Activated CD4-positive, CD25-positive, alpha-beta regulatory T cell treated with anti-CD3 and anti-CD28 coated beads, Interleukin-2, amount 50 U/mL, for 16 hours (primary cell): Measurements from ENCODE around the gene DTL.
A peak's percentile ranks its signal among the peaks of the same experiment; 100 is the strongest.
"Not testable (repeated sequence)": the region's sequence is repeated elsewhere in the genome, so short reads cannot be mapped to it uniquely, and the experiment has no call there.

Experiments used
- DNase-seq: peaks from one replicate; pipeline ENCODE4 v3.0.0-alpha.2; 2020; ENCODE audit warnings: low read depth, low spot score

DTL gene, protein sequence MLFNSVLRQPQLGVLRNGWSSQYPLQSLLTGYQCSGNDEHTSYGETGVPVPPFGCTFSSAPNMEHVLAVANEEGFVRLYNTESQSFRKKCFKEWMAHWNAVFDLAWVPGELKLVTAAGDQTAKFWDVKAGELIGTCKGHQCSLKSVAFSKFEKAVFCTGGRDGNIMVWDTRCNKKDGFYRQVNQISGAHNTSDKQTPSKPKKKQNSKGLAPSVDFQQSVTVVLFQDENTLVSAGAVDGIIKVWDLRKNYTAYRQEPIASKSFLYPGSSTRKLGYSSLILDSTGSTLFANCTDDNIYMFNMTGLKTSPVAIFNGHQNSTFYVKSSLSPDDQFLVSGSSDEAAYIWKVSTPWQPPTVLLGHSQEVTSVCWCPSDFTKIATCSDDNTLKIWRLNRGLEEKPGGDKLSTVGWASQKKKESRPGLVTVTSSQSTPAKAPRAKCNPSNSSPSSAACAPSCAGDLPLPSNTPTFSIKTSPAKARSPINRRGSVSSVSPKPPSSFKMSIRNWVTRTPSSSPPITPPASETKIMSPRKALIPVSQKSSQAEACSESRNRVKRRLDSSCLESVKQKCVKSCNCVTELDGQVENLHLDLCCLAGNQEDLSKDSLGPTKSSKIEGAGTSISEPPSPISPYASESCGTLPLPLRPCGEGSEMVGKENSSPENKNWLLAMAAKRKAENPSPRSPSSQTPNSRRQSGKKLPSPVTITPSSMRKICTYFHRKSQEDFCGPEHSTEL

DNA sequence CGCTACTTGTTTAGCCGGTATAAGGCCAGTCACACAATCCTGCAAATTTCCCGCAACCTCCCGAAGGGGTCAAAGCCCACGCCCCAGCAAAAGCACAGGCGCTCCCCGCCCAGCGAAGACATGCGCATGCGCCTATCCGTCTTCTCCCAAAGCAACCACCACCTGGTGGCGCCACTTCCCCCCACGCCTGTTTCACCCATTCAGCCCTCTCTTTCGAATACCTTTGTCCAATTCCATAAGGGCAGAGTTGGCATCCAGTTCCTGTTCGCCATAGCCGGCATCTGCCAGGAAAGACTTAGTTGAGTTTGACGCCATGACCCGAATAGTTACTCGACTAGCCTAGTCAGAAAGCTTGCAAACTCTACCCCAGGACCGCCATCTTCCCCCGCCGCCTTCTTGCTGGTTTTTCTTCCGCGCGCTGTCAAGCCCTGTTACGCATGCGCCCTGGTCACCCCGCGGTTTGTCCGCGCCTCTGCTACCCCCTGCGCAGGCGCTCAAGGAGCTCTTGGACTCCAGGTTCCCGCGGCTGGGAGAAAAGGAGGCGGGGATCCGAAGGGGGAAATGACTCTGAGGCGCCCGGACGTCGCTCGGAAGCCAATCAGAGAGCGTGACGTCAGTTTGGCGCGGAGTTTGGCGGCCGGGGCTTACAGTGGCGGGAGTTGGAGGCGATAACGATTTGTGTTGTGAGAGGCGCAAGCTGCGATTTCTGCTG lies at the start of gene DTL, which contains the start of gene INTS7:
Gene DTL (plus strand): TSS at position 626 of the 712 bp plus-strand sequence. CDS start 143 bp downstream, outside the sequence.
Gene INTS7 (minus strand): TSS at position 435 of the 712 bp plus-strand sequence. CDS start 120 bp downstream, at position 315.
- DNase-seq = peak; percentile 99

GRCh38 chr1:211986628-211987254 lies 48.8 kb upstream of the DTL start:
- no peak for DNase-seq

DNA sequence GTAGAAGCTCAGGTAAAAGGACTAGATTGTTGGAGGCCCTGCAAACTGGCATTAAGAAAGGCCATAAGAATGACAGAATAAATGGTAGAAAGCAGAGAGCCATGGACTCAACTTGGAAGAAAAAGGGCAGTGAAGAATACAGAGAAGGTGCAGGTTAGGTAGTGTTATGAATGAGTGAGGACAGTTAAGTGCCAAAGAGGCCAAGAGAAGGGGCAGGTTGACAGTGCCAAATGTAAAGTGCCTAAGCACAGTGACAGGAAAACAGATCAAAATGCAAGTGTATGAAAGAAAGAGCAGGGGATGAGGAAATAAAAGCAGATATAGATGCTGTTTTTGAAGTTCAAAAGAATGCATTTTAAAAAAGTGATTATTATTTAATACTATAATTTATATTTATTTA lies 43.9 kb upstream of the DTL start:
- DNase-seq = no peak

DNA sequence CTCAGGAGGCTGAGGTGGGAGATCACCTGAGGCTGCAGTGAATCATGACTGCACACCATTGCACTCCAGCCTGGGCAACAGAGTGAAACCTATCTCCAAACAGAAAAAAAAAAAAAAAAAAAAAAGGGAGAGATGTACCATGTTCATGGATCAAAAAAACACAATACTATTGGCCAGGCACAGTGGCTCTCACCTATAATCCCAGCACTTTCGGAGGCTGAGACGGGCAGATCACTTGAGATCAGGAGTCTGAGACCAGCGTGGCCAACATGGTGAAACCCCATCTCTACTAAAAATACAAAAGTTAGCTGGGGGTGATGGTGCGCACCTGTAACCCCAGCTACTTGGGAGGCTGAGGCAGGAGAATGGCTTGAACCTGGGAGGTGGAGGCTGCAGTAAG lies 38.1 kb upstream of the DTL start:
- DNase-seq = not testable (repeated sequence)

GRCh38 chr1:212002536-212002935 lies 33.0 kb upstream of the DTL start:
- DNase-seq = no peak

DNA sequence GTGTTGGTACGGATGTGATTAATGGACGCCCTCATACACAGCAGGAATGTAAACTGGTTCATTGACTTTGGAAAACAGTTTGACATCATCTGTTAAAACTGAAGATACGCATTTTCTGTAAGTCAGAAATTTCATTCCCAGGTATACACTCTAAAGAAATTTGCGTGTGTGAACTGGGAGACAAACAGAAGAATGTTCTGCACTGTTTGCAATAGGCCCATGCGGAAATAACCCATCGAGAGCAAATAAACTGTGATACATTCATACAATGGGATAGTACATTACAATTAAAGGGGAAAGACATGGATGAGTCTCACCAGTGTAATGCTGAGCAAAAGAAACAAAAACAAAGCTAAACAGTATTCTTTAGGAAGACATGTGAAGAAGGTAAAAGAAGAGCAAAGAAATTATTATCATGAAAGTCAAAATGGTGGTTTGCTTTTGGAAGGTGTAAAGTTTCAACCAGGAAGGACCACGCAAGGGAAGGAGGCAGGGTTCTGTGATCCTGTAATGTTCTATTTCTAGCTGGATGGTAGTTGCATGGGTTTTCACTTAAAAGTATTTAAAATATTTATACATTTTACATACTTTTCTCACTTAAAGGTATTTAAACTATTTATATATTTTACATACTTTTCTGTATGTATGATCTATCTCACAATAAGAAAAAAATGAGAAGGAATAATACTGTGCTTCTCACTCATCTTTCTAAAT lies 30.5 kb upstream of the DTL start:
- DNase-seq = no peak

- no peak for DNase-seq
Measured at GRCh38 chr1:212007178-212007577, 28.4 kb upstream of the DTL start.

GRCh38 chr1:212007886-212008285 lies 27.7 kb upstream of the DTL start:
- DNase-seq = no peak

DNA sequence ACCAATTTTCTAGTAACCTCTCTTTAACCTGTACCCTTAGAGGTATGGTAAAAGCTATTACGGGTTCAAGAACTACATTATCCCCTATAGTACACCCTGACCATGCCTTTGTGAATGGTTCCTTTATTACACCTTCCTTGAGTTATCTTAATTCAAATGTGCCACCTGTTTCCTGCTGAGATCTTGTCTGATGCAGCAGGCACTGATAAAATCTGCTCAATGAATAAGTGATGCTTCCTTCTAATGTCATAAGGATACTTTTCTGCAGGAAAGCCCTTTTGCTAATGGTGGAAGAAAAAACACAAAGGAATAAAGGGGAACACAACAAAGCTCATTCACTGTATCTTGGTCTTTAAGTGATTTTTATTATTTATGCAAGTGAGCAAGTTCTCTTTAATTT lies 26.0 kb upstream of the DTL start:
- DNase-seq = no peak

GRCh38 chr1:212010004-212010403 lies 25.5 kb upstream of the DTL start:
- no peak for DNase-seq

DNA sequence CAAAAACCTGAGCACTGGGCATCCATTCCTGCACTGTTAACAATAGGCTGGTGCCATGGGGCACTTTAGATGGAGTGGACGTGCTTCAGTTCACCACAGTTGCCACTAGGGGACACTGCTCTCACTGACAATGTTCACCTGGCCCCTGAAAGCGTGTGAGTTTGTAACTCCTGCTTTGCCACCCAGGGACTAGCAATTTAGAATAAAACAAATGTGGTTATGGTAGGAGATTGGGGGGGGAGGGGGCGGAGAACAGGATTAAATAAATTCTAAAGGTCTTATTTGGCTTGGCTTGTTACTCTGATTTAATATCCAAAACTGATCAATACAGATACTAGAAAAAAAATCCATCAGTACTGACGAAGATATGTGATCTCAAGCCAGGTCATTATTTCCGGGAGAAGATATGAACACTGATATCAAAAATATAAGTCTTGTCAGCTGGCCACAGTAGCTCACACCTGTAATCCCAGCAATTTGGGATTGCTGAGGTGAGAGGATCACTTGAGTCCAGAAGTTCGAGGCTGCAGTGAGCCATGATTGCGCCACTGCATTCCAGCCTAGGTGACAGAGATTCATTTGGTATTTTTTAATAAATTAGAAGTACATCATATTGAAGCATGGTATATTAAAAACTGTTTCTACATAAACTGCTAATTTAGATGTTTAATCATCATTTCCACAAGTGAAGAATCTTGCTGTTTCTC lies 23.4 kb upstream of the DTL start:
- DNase-seq = peak; percentile 40

DNA sequence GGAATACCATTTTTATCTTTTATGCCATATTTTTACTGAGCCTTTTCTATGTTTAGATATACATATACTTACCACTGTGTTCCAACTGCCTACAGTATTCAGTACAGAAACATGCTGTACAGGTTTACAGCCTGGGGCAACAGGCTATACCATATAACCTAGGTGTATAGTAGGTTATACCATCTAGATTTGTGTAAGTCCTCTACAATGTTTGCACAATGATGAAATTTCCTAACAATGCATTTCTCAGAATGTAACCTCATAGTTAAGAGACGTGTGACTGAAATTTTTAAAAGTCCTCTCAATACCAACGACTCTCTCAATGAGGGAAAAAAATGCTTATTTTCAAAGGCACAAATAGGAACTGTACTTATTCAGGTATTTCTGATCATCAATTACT lies 21.9 kb upstream of the DTL start:
- DNase-seq = no peak

GRCh38 chr1:212020975-212021374 lies 14.6 kb upstream of the DTL start:
- DNase-seq = no peak

GRCh38 chr1:212021563-212021962 lies 14.0 kb upstream of the DTL start:
- DNase-seq = no peak

DNA sequence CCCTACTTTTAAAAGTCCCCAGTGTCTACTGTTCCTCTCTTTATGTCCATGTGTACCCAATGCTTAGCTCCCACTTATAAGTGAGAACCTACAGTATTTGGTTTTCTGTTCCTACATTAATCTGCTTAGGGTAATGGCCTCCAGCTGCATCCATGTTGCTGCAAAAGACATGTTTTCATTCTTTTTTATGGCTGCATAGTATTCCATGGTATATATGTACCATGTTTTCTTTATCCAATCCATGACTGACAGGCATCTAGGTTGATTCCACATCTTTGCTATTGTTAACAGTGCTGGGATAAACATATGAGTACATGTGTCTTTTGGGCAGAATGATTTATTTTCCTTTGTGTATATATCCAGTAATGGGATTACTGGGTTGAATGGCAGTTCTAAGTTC lies 12.6 kb upstream of the DTL start:
- DNase-seq = not testable (repeated sequence)

- no peak for DNase-seq
Measured at GRCh38 chr1:212024469-212025149, 10.9 kb upstream of the DTL start.

GRCh38 chr1:212027727-212028126 lies 7.8 kb upstream of the DTL start:
- DNase-seq = not testable (repeated sequence)

DNA sequence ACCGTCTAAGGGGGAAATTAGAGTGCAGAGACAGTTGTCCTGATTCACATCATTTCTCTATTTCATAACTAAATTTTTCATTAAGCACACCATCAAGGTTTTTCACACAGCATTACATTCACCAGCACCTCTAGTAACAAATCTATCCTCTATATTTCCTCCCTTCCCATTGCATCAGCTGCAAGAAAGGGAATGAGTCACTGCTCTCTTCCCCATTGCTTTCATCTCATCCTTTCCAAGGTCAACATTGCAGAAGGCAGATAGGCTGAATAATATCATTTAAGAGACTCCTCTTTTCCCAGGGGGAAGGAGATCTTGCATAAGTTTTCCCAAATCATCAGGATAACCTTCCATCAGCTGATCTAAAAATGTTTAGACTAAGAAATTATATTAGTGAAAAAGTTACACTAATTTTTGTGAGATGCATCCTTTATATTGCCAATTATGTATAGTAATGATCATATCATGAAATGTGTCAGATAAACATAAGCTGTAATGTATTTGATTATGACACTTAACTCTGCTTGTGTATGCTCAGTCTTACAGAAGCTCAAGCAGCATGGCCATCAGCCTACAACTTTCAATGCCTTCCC lies 4.5 kb upstream of the DTL start:
- DNase-seq = no peak

DNA sequence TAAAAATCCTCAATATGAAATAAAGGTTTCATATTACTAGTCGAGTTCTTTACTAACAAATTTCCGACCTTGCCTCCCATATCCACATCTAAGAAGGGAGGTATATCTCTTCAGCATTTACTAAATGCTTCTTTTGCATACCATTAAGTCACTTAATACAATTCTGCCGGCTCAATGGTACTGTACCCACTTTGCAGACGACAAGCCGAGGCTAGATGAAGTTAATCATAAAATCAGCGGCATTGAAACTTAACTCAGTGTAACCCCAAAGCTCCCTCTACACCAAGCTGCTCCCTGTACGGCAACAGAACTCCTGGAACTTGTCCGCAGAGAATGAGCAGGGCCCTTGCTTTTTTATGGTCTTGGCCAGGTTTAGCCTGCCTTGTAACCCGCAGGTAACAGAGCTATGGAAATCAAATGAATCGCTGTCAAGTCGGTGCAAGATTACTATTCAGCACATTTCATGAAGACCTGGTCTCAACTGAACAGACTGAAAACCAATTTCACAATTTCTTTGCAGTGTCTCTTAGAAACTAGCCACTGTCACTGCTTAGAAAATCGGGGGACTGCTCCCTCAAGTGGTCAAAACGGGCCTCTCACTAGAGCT lies 929 bp upstream of the DTL start:
- no peak for DNase-seq
